HG03135 (cell line): Measurements from ENCODE around the gene CYTH1.
"Not testable (repeated sequence)": the region's sequence is repeated elsewhere in the genome, so short reads cannot be mapped to it uniquely, and the experiment has no call there.

Source experiments
- ATAC-seq: cut with Tn5 transposase; IDR thresholded peaks from one replicate; pipeline ENCODE4 v1.9.1; 2021; ENCODE audit warnings: mild to moderate bottlenecking, moderate library complexity; ENCODE audit not compliant: unreplicated experiment

The CYTH1 gene

DNA sequence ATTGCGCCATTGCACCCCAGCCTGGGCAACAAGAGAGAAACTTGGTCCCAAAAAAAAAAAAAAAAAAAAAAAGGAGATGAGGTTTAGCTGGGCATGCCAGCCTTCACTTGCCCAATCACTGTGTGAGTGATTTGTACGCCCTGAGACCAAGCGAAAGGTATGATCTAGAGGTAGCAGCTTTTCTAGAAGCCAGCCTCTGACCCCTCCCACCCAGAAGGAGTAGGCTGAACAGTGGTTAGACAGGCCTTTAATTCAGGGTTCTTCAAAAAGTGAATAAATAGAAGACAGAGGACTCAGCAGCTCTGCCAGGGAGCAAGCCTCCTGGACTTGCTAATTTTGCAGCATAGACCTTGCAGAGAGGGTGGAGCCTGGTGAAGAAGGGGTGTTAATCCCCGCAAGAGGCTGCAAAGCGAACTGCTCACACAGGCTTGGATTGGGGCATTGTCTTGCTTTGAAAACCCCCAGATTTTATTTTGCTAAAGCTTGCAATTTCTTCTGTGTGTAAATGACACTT is 7.1 kb upstream of the CYTH1 start:
- ATAC-seq, result no peak

- ATAC-seq, result no peak
Measured at GRCh38 chr17:78788451-78788850, 6.4 kb upstream of the CYTH1 start.

DNA sequence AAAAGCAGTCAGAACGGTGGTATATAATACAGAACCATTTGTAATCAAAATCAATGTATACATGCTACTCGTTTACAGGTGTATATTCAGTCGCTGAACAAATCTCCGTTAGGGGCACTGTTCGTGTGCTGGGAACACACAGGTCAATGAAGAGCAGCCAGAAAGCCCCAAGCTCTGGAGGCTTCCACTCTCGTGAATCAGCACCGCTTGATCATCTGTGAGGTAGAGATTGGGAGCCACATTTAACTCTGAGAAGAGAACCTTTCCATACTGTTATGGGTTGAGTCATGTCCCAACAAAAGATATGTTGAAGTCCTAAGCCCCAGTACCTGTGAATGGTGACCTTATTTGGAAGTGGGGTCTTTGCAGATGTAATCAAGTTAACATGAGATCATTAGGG is 5.4 kb upstream of the CYTH1 start:
- ATAC-seq, result no peak

GRCh38 chr17:78785663-78786057 is 3.6 kb upstream of the CYTH1 start:
- ATAC-seq, result no peak

DNA sequence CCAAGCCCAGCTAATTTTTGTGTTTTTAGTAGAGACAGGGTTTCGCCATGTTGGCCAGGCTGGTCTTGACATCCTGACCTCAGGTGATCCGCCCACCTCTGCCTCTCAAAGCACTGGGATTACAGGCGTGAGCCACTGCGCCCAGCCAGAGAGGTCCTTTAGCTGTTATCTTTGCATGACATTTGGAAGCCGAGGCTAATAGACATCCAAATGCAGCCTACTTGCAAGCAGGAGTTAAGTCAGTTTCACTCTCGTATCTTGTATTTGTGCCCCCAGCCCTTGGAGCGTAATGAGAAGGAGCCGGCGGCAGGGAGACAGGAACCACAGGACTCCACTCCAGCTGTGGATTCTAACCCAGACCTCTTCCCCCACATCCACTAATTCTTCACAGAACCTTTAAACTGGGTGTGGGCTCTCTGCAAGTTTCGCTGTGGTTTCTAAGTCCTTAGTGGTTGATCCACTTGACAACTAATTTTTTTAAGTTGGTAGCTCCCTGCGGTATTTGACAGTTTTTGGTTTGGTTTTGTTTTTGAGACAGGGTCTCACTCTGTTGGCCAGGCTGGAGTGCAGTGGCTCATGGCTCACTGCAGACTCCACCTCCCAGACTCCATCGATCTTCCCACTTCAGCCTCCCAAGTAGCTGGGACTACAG is 3.1 kb upstream of the CYTH1 start:
- ATAC-seq, result no peak

- no peak for ATAC-seq
Measured at GRCh38 chr17:78784352-78784751, 2.3 kb upstream of the CYTH1 start.

- no peak for ATAC-seq
Measured at GRCh38 chr17:78783711-78784324, 1.7 kb upstream of the CYTH1 start.

- ATAC-seq, result peak; percentile 17
Measured at GRCh38 chr17:78781104-78781892, 775 bp downstream of the CYTH1 start.

GRCh38 chr17:78780335-78780734 is 1.7 kb downstream of the CYTH1 start:
- no peak for ATAC-seq

DNA sequence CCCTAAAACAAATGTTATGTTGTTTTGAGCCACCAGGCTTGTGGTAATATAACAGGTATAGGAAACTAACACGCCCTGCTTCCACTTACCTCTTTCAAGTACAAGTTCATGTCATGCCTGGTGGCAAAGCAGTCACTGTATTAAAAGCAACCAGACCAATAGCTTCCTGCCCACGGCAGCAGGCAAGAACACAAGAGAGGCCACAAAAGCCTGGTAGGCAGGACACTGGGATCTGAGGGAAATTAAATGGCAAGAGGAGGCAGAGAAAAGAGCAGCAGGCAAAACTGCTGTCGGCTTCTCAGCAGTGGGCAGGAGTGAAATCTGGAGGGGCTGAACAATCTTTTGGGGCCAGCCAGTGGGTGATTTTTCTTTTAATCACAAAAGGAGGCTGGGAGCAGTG is 2.2 kb downstream of the CYTH1 start:
- no peak for ATAC-seq

- ATAC-seq, result not testable (repeated sequence)
Measured at GRCh38 chr17:78779286-78779651, 2.8 kb downstream of the CYTH1 start.

- ATAC-seq, result no peak
Measured at GRCh38 chr17:78777881-78778280, 4.2 kb downstream of the CYTH1 start.

DNA sequence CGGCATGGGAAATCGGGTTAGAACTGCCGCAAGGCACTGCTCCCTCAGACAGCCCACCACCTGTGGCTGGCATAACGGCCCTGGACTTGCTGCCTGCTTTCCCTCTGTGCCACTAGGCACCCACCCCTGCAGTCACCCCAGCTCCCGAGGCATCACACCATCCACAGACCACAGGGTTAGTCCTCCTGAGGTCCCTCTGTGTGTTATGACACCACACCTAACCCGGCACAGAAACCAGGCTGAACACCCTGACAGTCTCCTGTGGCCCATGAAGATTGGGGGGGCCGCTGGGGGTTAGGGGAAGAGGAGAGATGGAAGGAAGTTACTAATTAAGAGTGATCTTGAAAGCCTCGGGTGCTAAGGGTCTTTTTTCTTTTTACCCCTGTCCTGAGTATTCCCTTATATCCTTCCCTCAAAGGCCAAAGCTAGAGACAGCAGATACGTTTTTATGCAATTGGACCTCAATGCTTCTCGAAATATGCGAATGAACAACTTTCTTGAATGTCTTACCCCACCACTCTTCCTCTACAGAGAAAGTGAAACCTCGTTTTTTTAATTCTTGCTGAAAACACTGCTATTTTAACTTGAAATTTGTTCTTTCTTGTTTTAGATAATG is 7.0 kb downstream of the CYTH1 start:
- ATAC-seq, result peak; percentile 46

GRCh38 chr17:78774453-78774852 is 7.6 kb downstream of the CYTH1 start:
- ATAC-seq, result no peak

- no peak for ATAC-seq
Measured at GRCh38 chr17:78771758-78772382, 10.2 kb downstream of the CYTH1 start.

DNA sequence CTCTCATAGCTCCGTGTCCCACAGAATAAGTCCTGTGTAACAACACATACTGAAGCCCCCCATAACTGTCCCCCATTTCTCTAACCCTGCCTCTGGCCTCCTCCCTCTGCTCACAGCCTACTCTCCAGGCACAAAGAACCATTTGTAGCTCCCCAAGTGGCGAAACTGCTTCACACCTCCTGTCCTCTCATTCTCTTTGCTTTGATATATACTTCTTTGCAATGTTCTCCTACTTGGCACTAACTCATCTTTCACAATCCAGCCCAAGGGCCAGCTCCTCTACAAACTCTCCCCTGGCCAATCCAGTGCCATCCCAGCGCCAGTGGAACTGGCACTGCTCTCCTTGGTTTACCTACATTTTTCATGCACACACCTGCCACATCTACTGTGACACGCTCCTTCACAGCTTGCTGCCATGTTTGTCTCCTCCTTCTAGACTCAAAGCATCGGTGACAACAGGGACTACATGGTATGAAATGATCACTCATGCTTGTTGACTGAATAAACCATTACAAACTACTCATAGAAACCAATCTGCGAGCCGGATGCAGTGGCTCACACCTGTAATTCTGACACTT is 12.8 kb downstream of the CYTH1 start:
- ATAC-seq, result no peak

DNA sequence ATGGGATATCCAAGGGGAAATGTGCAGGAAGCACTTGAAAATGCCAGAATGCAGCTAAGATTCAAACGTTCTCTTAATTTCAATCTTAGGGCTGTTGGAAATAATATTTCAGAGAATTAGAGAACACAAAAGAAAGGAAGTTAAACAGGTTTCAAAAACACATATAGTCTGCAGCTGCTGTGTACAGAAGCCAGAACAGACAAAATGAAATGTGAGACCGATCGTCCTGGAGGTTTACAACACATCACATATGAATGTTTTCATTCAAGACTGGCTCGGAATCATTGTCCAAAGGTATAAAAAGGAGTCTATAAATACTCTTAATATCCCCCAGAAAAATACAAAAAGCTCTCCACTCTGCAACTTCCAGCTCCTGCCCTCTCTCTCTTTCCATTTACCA is 14.3 kb downstream of the CYTH1 start:
- ATAC-seq, result no peak

- no peak for ATAC-seq
Measured at GRCh38 chr17:78766743-78767294, 15.3 kb downstream of the CYTH1 start.

GRCh38 chr17:78766225-78766624 is 15.8 kb downstream of the CYTH1 start:
- no peak for ATAC-seq

DNA sequence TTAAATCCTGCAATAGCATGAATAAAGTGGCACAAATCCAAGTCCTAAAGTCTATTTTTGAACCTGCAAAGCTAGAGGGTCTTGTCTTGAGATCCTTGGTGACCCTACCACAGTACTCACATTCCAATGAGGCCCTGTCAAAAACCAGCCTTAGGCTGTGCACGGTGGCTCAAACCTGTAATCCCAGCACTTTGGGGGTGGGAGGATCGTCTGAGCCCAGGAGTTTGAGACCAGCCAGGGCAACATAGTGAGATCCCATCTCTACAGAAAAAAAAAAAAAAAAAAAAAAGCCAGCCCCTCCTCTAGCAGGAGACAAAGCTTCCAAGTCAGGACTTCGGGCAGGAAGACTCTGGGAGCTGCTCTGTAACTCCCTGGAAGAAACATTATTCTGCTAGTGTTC is 16.3 kb downstream of the CYTH1 start:
- ATAC-seq, result no peak
